PC-9 (cell line): ENCODE measurements around the gene VPS4A. TPM values are rescaled to one million over a fixed set of nuclear protein-coding genes. Genes with fewer than 3 reads are reported as not detected.

Experiments used
- Bru-seq: library from RNA; stranded (reverse); fragments of 400-500 nt; gene quantifications from one replicate; lab custom pipeline; 2021; lab: Mats Ljungman, UMichigan
- BruChase-seq, 2 experiments: library from RNA; stranded (reverse); fragments of 400-500 nt; gene quantifications; one replicate each; lab custom pipeline; 2021; lab: Mats Ljungman, UMichigan
- BruUV-seq: library from RNA; stranded (reverse); fragments of 400-500 nt; replicated peaks from 2 replicates; lab custom pipeline; 2021; lab: Mats Ljungman, UMichigan
- CTCF ChIA-PET: fragments of 300-600 bp; sonication (Branson Sonifier 250); formaldehyde crosslinking; loops from one replicate; lab custom pipeline; 2022; ENCODE audit warnings: antibody characterized with exemption; lab: Charles Lee
- POLR2A ChIA-PET: fragments of 300-600 bp; sonication (Branson Sonifier 250); formaldehyde crosslinking; loops from one replicate; lab custom pipeline; 2022; ENCODE audit warnings: antibody characterized with exemption; ENCODE audit not compliant: unreplicated experiment; lab: Charles Lee
- DNase-seq, 2 experiments: peaks; one replicate each; pipeline versions ENCODE4 v3.0.0 to v3.0.0-alpha.2; 2015 to 2022; ENCODE audit warnings: mixed read lengths in 1 of 2
- H2AFZ ChIP-seq: fragments of 200-600 bp; sonication (generic); 2 replicates; pipeline ENCODE4 v1.8.1; 2017; ENCODE audit warnings: antibody characterized with exemption
- H3F3A ChIP-seq: fragments of 200-600 bp; sonication (generic); 2 replicates; pipeline ENCODE4 v1.8.1; 2017; ENCODE audit warnings: antibody characterized with exemption, mild to moderate bottlenecking, low read depth; ENCODE audit not compliant: insufficient read depth
- H3K27ac ChIP-seq: fragments of 200-600 bp; sonication (generic); 2 replicates; pipeline ENCODE4 v1.6.1; 2016; ENCODE audit warnings: mixed run types
- H3K27me3 ChIP-seq: fragments of 200-600 bp; sonication (generic); 2 replicates; pipeline ENCODE4 v1.6.1; 2016; ENCODE audit warnings: low read depth, mixed run types; ENCODE audit not compliant: insufficient read depth
- H3K36me3 ChIP-seq: fragments of 200-600 bp; sonication (generic); 2 replicates; pipeline ENCODE4 v1.6.1; 2016; ENCODE audit warnings: low read depth, mixed run types
- H3K4me1 ChIP-seq: fragments of 200-600 bp; sonication (generic); replicated peaks from 2 replicates; pipeline ENCODE4 v1.6.1; 2016; ENCODE audit warnings: mixed run types; ENCODE audit not compliant: insufficient read depth
- H3K4me2 ChIP-seq: fragments of 200-600 bp; sonication (generic); 2 replicates; pipeline ENCODE4 v1.6.1; 2017; ENCODE audit warnings: mixed run types
- H3K4me3 ChIP-seq: fragments of 200-600 bp; sonication (generic); 2 replicates; pipeline ENCODE4 v1.6.1; 2016; ENCODE audit warnings: mixed run types
- H3K79me2 ChIP-seq: fragments of 200-600 bp; sonication (generic); 2 replicates; pipeline ENCODE4 v1.6.1; 2017; ENCODE audit warnings: low read depth, mixed run types
- H3K9me2 ChIP-seq: fragments of 200-600 bp; sonication (generic); 2 replicates; pipeline ENCODE4 v1.8.1; 2017; ENCODE audit warnings: mild to moderate bottlenecking; ENCODE audit not compliant: insufficient read depth
- H3K9me3 ChIP-seq: fragments of 200-600 bp; sonication (generic); 2 replicates; pipeline ENCODE4 v1.8.1; 2016; ENCODE audit warnings: low read depth; ENCODE audit not compliant: insufficient read depth
- H4K20me1 ChIP-seq: fragments of 200-600 bp; sonication (generic); 2 replicates; pipeline ENCODE4 v1.8.1; 2017; ENCODE audit not compliant: insufficient read depth
- CTCF ChIP-seq: fragments of 200-600 bp; sonication (generic); conservative IDR thresholded peaks from 2 replicates; pipeline ENCODE4 v1.6.1; 2017; ENCODE audit warnings: mixed run types, antibody characterized with exemption, mild to moderate bottlenecking, moderate library complexity
- EZH2 ChIP-seq: fragments of 200-600 bp; sonication (generic); IDR thresholded peaks from 2 replicates; pipeline ENCODE4 v1.8.0; 2017; ENCODE audit warnings: antibody characterized with exemption, low read depth
- intact Hi-C: fragments of 100-400 bp; cut with micrococcal nuclease; formaldehyde crosslinking; loops from one replicate; pipeline ENCODE4 v1.10.0; 2022; ENCODE audit not compliant: unreplicated experiment
- long read RNA-seq: library from polyadenylated mRNA; stranded (forward); transcript quantifications from one replicate; pipeline ENCODE4 v2.0.0, GENCODE V29; 2022
- total RNA-seq: library from RNA; stranded (reverse); gene quantifications from 2 replicates; pipeline ENCODE4 v1.2.3, GENCODE V29; 2021

The VPS4A gene
- total RNA-seq (25.4 and 26.7 TPM in 2 replicates), Bru-seq, nascent RNA (percentile 65 among the genes with signal in this experiment), BruChase-seq, experiment 1, labeled RNA remaining after a 2-hour chase (percentile 69 among the genes with signal in this experiment), BruChase-seq, experiment 2, labeled RNA remaining after a 6-hour chase (percentile 92 among the genes with signal in this experiment)
- long read RNA-seq, full-length matches to known transcripts, result 78 of 105 reads
- long read RNA-seq, partial matches to known transcripts, result 5 of 105 reads
- long read RNA-seq, other reads (novel, unspliced or antisense), result 22 of 105 reads

GRCh38 chr16:69310653-69311532, at the start of gene VPS4A:
VPS4A (plus strand) TSS chr16:69311350; CDS start chr16:69311512, 162 bp downstream.
- Histone ChIP-seq H3K9me2 (no peaks in the 10 kb centered on the region), H3K79me2 (peaks cover 34% of the 10 kb centered on the region), H3K4me3 (peak within 1 kb of the TSS; percentile 82), H3K27ac (peak within 1 kb of the TSS; percentile 54), H3K27me3 (no peaks in the 10 kb centered on the region), H3K9me3 (no peaks in the 10 kb centered on the region), H3K4me2 (peak within 1 kb of the TSS; percentile 80), H2AFZ (peak within 1 kb of the TSS; percentile 90), H3K4me1 (peaks cover 8% of the 10 kb centered on the region), H3K36me3 (peaks cover 4% of the 10 kb centered on the region), H4K20me1 (peaks cover 16% of the 10 kb centered on the region), H3F3A (peaks cover 24% of the 10 kb centered on the region; the same call in 1 of the 2 replicates)
- TF ChIP-seq CTCF (peak; percentile 66), EZH2 (no peak)
- BruUV-seq, result TSS peak; percentile 88
- intact Hi-C loops, result loop anchor here (1.0 kb wide), 1 partner anchor 123 kb away; no protein-coding TSS in a partner anchor
- ChIA-PET CTCF (no interaction called here), POLR2A (interaction anchor here (0.6 kb wide), 1 partner anchor 607 kb away, joined by 3 read pairs; no protein-coding TSS in a partner anchor)
- peak; percentile 81 to 98 for DNase-seq

DNA sequence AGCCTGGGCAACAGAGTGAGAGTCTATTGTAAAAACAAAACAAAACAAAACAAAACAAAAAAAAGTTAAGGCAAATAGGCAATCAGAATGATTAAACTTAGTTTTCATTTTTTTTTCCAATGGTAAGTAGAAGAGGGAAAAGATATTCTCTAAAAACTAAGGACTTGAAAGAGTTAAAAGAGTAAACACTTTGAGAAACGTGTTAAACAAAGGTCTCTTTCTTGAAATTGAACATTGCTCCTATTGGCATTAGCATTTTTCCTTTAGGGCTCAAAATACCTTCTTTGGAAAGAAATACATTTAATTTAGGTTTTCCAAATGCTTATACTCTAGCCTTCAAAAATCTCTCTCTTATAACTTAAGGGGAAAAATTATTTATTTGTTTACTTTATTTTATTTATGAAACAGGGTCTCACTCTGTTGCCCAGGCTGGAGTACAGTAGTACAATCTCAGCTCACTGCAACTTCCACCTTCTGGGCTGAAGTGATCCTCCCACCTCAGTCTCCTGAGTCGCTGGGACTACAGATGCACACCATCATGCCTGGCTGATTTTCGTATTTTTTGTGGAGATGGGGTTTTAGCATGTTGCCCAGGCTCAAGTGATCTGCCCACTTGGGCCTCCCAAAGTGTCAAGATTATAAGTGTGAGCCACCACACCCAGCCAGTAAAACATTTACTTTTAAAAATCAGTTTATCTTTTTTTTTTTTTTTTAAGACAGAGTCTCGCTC, 44.7 kb upstream of the VPS4A start:
- H3K4me2 ChIP-seq, result no peak overlapping the region
- H3K36me3 ChIP-seq, result no peaks in the 10 kb centered on the region; the same call in 1 of the 2 replicates
- no peak for TF ChIP-seq EZH2
- no peak for TF ChIP-seq CTCF
- no peak overlapping the region for H3K27ac ChIP-seq
- no peaks in the 10 kb centered on the region for H3K4me1 ChIP-seq
- POLR2A ChIA-PET, result no interaction called here
- no peak overlapping the region for H2AFZ ChIP-seq
- H3F3A ChIP-seq, result no peaks in the 10 kb centered on the region; the same call in 1 of the 2 replicates
- no peak overlapping the region for H3K4me3 ChIP-seq
- no peaks in the 10 kb centered on the region for H3K9me3 ChIP-seq
- CTCF ChIA-PET, result no interaction called here
- BruUV-seq, result no TSS peak
- DNase-seq, result no peak
- no peaks in the 10 kb centered on the region for H3K9me2 ChIP-seq
- no peaks in the 10 kb centered on the region for H3K79me2 ChIP-seq
- no peaks in the 10 kb centered on the region for H3K27me3 ChIP-seq
- no peaks in the 10 kb centered on the region for H4K20me1 ChIP-seq
- intact Hi-C loops, result no loop called here

DNA sequence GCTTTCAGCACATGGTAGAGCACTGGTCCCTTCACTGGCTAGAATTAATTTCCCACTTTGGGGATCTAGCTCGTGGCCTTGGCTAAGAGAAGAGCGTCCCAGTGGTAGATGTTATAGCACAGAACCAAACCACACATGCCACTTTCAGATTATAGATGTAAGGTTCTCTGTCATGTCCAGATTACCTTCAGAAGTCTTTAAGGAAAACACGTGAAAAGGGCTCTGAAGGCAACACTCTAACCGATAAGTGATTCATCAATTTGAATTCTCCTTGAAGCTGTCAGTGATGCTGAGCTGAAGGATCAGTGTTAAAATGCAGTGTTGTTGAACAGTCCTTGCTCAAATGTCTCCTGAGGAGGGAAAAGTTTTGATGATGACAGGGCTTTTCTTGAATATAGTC, 43.5 kb upstream of the VPS4A start:
- H3K79me2 ChIP-seq, result no peaks in the 10 kb centered on the region
- H2AFZ ChIP-seq, result no peak overlapping the region
- no TSS peak for BruUV-seq
- no peaks in the 10 kb centered on the region for H3K4me1 ChIP-seq
- no peak overlapping the region for H3K4me3 ChIP-seq
- no peaks in the 10 kb centered on the region for H3K9me2 ChIP-seq
- H3K36me3 ChIP-seq, result peaks cover 2% of the 10 kb centered on the region; the same call in 1 of the 2 replicates
- CTCF ChIA-PET, result no interaction called here
- DNase-seq, result no peak
- no peak for TF ChIP-seq CTCF
- TF ChIP-seq EZH2, result no peak
- H3K4me2 ChIP-seq, result no peak overlapping the region
- POLR2A ChIA-PET, result no interaction called here
- intact Hi-C loops, result no loop called here
- no peak overlapping the region for H3K27ac ChIP-seq
- H4K20me1 ChIP-seq, result no peaks in the 10 kb centered on the region
- no peaks in the 10 kb centered on the region; the same call in 1 of the 2 replicates for H3F3A ChIP-seq
- no peaks in the 10 kb centered on the region for H3K9me3 ChIP-seq
- no peaks in the 10 kb centered on the region for H3K27me3 ChIP-seq
